GM18858 (cell line): ENCODE results near the gene SLC35E2B.
A peak's percentile ranks its signal among the peaks of the same experiment; 100 is the strongest.

Experiments
- ATAC-seq: cut with Tn5 transposase; IDR thresholded peaks from one replicate; pipeline ENCODE4 v1.9.1; 2021; ENCODE audit not compliant: unreplicated experiment

SLC35E2B gene

GRCh38 chr1:1626207-1627141 is 66.1 kb downstream of the SLC35E2B start:
- ATAC-seq = no peak

- ATAC-seq = no peak
Observed at GRCh38 chr1:1625824-1626206, 66.8 kb downstream of the SLC35E2B start.

GRCh38 chr1:1625404-1625775 is 67.2 kb downstream of the SLC35E2B start:
- no peak for ATAC-seq

- no peak for ATAC-seq
Observed at GRCh38 chr1:1624443-1625403, 67.9 kb downstream of the SLC35E2B start.

- no peak for ATAC-seq
Observed at GRCh38 chr1:1623631-1624442, 68.8 kb downstream of the SLC35E2B start.

- ATAC-seq = no peak
Observed at GRCh38 chr1:1623181-1623630, 69.4 kb downstream of the SLC35E2B start.

GRCh38 chr1:1622788-1623094 is 69.9 kb downstream of the SLC35E2B start:
- ATAC-seq = no peak

GRCh38 chr1:1622010-1622787 is 70.4 kb downstream of the SLC35E2B start:
- ATAC-seq = no peak

GRCh38 chr1:1621173-1622009 is 71.2 kb downstream of the SLC35E2B start:
- no peak for ATAC-seq

- ATAC-seq = no peak
Observed at GRCh38 chr1:1620433-1621139, 72.0 kb downstream of the SLC35E2B start.

- no peak for ATAC-seq
Observed at GRCh38 chr1:1619917-1620361, 72.7 kb downstream of the SLC35E2B start.

GRCh38 chr1:1618396-1619068 is 74.1 kb downstream of the SLC35E2B start:
- ATAC-seq = no peak

GRCh38 chr1:1617925-1618324 is 74.7 kb downstream of the SLC35E2B start:
- ATAC-seq = no peak

- no peak for ATAC-seq
Observed at GRCh38 chr1:1617516-1617915, 75.1 kb downstream of the SLC35E2B start.

- no peak for ATAC-seq
Observed at GRCh38 chr1:1616838-1617237, 75.8 kb downstream of the SLC35E2B start.

- ATAC-seq = peak; percentile 12
Observed at GRCh38 chr1:1616045-1616790, 76.4 kb downstream of the SLC35E2B start.
